Neural cell (in vitro differentiated cells): Measurements from ENCODE around the gene TMEM272. TPM values are rescaled to one million over a fixed set of nuclear protein-coding genes. Genes with fewer than 3 reads are reported as not detected.

Experiments used
- H2AFZ ChIP-seq: fragments of 200-600, 300-800 bp; sonication (generic), shearing (Covaris generic); 2 replicates; pipeline ENCODE4 v1.6.0; 2014; ENCODE audit warnings: low read depth, mild to moderate bottlenecking, antibody characterized with exemption, low read length, moderate library complexity
- H3F3A ChIP-seq: fragments of 200-600 bp; shearing (Covaris generic); 2 replicates; pipeline ENCODE4 v1.6.1; 2016; ENCODE audit warnings: mild to moderate bottlenecking, moderate library complexity, mixed read lengths, antibody characterized with exemption, low read length; ENCODE audit not compliant: insufficient read depth, poor library complexity, severe bottlenecking
- H3K27ac ChIP-seq: fragments of 200-600, 300-800 bp; sonication (generic), shearing (Covaris generic); 2 replicates; pipeline ENCODE4 v1.5.1; 2014; ENCODE audit warnings: mild to moderate bottlenecking, low read length, moderate library complexity
- H3K27me3 ChIP-seq: fragments of 300-800, 200-600 bp; sonication (generic), shearing (Covaris generic); 2 replicates; pipeline ENCODE4 v1.6.0; 2014; ENCODE audit warnings: mild to moderate bottlenecking, low read depth, low read length, moderate library complexity; ENCODE audit not compliant: insufficient read depth
- H3K36me3 ChIP-seq: fragments of 300-800, 200-600 bp; sonication (generic), shearing (Covaris generic); 2 replicates; pipeline ENCODE4 v1.5.1; 2014; ENCODE audit warnings: mild to moderate bottlenecking, antibody characterized with exemption, low read length, moderate library complexity; ENCODE audit not compliant: insufficient read depth
- H3K4me2 ChIP-seq: fragments of 300-800, 200-600 bp; sonication (generic), shearing (Covaris generic); 2 replicates; pipeline ENCODE4 v1.6.0; 2014; ENCODE audit warnings: mild to moderate bottlenecking, low read length
- H3K4me3 ChIP-seq: fragments of 300-800, 200-600 bp; sonication (generic), shearing (Covaris generic); 2 replicates; pipeline ENCODE4 v1.5.1; 2014; ENCODE audit warnings: mild to moderate bottlenecking, low read length, moderate library complexity
- H3K79me2 ChIP-seq: fragments of 200-600 bp; shearing (Covaris generic); replicated peaks from 2 replicates; pipeline ENCODE4 v1.6.0; 2014; ENCODE audit warnings: mild to moderate bottlenecking, low read length, moderate library complexity; ENCODE audit not compliant: insufficient read depth
- H3K9ac ChIP-seq: fragments of 300-800, 200-600 bp; sonication (generic), shearing (Covaris generic); 2 replicates; pipeline ENCODE4 v1.6.1; 2016; ENCODE audit warnings: mild to moderate bottlenecking, low read length, mixed read lengths
- H3K9me2 ChIP-seq: fragments of 200-600 bp; shearing (Covaris generic); 2 replicates; pipeline ENCODE4 v1.6.1; 2016; ENCODE audit warnings: mild to moderate bottlenecking, low read length, mixed read lengths; ENCODE audit not compliant: insufficient read depth
- H3K9me3 ChIP-seq: fragments of 200-600, 300-800 bp; sonication (generic), shearing (Covaris generic); 2 replicates; pipeline ENCODE4 v1.6.1; 2016; ENCODE audit warnings: mild to moderate bottlenecking, mixed run types, low read length, moderate library complexity, mixed read lengths
- H4K20me1 ChIP-seq: fragments of 200-600 bp; shearing (Covaris generic); 2 replicates; pipeline ENCODE4 v1.6.1; 2016; ENCODE audit warnings: mild to moderate bottlenecking, mixed run types; ENCODE audit not compliant: insufficient read depth
- CTCF ChIP-seq: fragments of 450-650 bp; IDR thresholded peaks from 2 replicates; pipeline ENCODE4 v1.5.1; 2014; ENCODE audit warnings: antibody characterized with exemption, mild to moderate bottlenecking, moderate library complexity; ENCODE audit not compliant: poor library complexity, severe bottlenecking
- EP300 ChIP-seq: fragments of 450-650 bp; conservative IDR thresholded peaks from 2 replicates; pipeline ENCODE4 v1.6.1; 2014; ENCODE audit warnings: antibody characterized with exemption, mild to moderate bottlenecking, moderate library complexity; ENCODE audit not compliant: poor library complexity, severe bottlenecking
- EZH2 ChIP-seq: fragments of 200-600, 300-800 bp; shearing (Covaris generic), sonication (generic); IDR thresholded peaks from 2 replicates; pipeline ENCODE4 v1.6.1; 2014; ENCODE audit warnings: antibody characterized with exemption, low read length, borderline replicate concordance, mild to moderate bottlenecking; ENCODE audit not compliant: insufficient read depth, poor library complexity, severe bottlenecking
- MXI1 ChIP-seq: fragments of 450-650 bp; conservative IDR thresholded peaks from 2 replicates; pipeline ENCODE4 v1.6.1; 2014; ENCODE audit warnings: antibody characterized with exemption, mild to moderate bottlenecking; ENCODE audit not compliant: poor library complexity, severe bottlenecking
- POLR2AphosphoS5 ChIP-seq: IDR thresholded peaks from 2 replicates; pipeline ENCODE4 v1.6.1; 2012
- RAD21 ChIP-seq: fragments of 450-650 bp; conservative IDR thresholded peaks from 2 replicates; pipeline ENCODE4 v1.6.1; 2014; ENCODE audit warnings: antibody characterized with exemption, mild to moderate bottlenecking, moderate library complexity
- REST ChIP-seq: IDR thresholded peaks from 2 replicates; pipeline ENCODE4 v1.6.1; 2012; ENCODE audit warnings: borderline replicate concordance
- SMC3 ChIP-seq: fragments of 450-650 bp; conservative IDR thresholded peaks from 2 replicates; pipeline ENCODE4 v1.6.1; 2014; ENCODE audit warnings: antibody characterized with exemption, mild to moderate bottlenecking, moderate library complexity; ENCODE audit not compliant: poor library complexity
- polyA plus RNA-seq: library from polyadenylated mRNA; depleted of rRNA; stranded (reverse); fragments of >200 nt; gene quantifications from 2 replicates; pipeline ENCODE4 v1.2.3, GENCODE V29; 2014

Gene TMEM272
- polyA plus RNA-seq, 1 donor from 2014 or later = 0.77 TPM

GRCh38 chr13:51861723-51862300 is 16.8 kb upstream of the TMEM272 start, which contains the start of gene CCDC70:
Gene CCDC70, plus strand, starts transcription at chr13:51861969. Its CDS starts 3,443 bp downstream, at chr13:51865412.
- H3K9me3 ChIP-seq = no peaks in the 10 kb centered on the region
- H3K9me2 ChIP-seq = no peaks in the 10 kb centered on the region
- no peaks in the 10 kb centered on the region for H4K20me1 ChIP-seq
- TF ChIP-seq EZH2 (no peak), EP300 (no peak), POLR2AphosphoS5 (no peak), MXI1 (no peak), RAD21 (no peak), SMC3 (no peak), CTCF (no peak), REST (no peak)
- H3K9ac ChIP-seq = no peak within 1 kb of the TSS
- H3K79me2 ChIP-seq = no peaks in the 10 kb centered on the region
- no peaks in the 10 kb centered on the region for H3K27me3 ChIP-seq
- no peak within 1 kb of the TSS for H3K4me2 ChIP-seq
- no peaks in the 10 kb centered on the region for H3K36me3 ChIP-seq
- no peak within 1 kb of the TSS for H2AFZ ChIP-seq
- no peaks in the 10 kb centered on the region for H3F3A ChIP-seq
- H3K4me3 ChIP-seq = no peak within 1 kb of the TSS
- no peak within 1 kb of the TSS for H3K27ac ChIP-seq

- H3K36me3 ChIP-seq = no peaks in the 10 kb centered on the region
- H4K20me1 ChIP-seq = no peaks in the 10 kb centered on the region
- H3K4me2 ChIP-seq = no peak overlapping the region
- H3K27me3 ChIP-seq = no peaks in the 10 kb centered on the region
- H2AFZ ChIP-seq = no peak overlapping the region
- H3K79me2 ChIP-seq = no peaks in the 10 kb centered on the region
- no peak overlapping the region for H3K4me3 ChIP-seq
- TF ChIP-seq EZH2 = no peak
- TF ChIP-seq CTCF = no peak
- no peak for TF ChIP-seq REST
- TF ChIP-seq SMC3 = no peak
- no peaks in the 10 kb centered on the region for H3F3A ChIP-seq
- no peak overlapping the region for H3K27ac ChIP-seq
- H3K9me3 ChIP-seq = no peaks in the 10 kb centered on the region
- H3K9me2 ChIP-seq = no peaks in the 10 kb centered on the region
- H3K9ac ChIP-seq = no peak overlapping the region
These were observed 13.7 kb upstream of the TMEM272 start for GRCh38 chr13:51858433-51859247.
